Esophagus squamous epithelium (tissue), 4 donors: ENCODE results near the gene ZNF711.

Source experiments
- POLR2A ChIP-seq, 4 donors: fragments of 450-650 bp; IDR thresholded peaks; one replicate each; pipeline ENCODE4 v1.6.1; 2017; ENCODE audit warnings: antibody characterized with exemption in 4 of 4, mild to moderate bottlenecking in 4 of 4, moderate library complexity in 3 of 4
- TF ChIP-seq, protein P1 (sequence below), 6 experiments: fragments of 450-650 bp in 4 of 6; fragments of 200-600 bp in 2 of 6; sonication (generic) in 2 of 6; IDR thresholded peaks; one replicate each; pipeline ENCODE4 v1.5.1; 2016 to 2019; ENCODE audit warnings: antibody characterized with exemption in 6 of 6, mild to moderate bottlenecking in 4 of 6, moderate library complexity in 4 of 6

DNA sequence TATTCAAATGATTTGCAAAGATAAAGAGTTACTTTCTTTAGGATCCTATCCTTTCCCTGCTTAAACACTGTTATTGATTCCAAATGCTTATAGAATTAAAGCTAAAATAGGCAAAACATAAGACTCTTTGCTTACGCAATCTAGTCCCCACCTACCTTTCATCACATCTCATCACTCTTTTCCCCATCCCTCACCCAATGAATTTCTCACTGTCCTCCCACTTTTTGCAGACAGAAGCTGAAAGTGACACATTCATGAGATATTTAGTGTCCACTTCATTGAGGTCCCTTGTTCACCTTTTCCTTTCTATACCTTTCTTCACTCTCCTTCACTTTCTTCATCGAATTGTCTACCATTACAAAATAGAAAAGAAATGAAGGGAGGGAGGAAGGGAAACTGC, 636 bp upstream of the ZNF711 start:
- no peak for TF ChIP-seq POLR2A (IDR thresholded peaks at IDR 0.05)
- TF ChIP-seq, protein P1, sequence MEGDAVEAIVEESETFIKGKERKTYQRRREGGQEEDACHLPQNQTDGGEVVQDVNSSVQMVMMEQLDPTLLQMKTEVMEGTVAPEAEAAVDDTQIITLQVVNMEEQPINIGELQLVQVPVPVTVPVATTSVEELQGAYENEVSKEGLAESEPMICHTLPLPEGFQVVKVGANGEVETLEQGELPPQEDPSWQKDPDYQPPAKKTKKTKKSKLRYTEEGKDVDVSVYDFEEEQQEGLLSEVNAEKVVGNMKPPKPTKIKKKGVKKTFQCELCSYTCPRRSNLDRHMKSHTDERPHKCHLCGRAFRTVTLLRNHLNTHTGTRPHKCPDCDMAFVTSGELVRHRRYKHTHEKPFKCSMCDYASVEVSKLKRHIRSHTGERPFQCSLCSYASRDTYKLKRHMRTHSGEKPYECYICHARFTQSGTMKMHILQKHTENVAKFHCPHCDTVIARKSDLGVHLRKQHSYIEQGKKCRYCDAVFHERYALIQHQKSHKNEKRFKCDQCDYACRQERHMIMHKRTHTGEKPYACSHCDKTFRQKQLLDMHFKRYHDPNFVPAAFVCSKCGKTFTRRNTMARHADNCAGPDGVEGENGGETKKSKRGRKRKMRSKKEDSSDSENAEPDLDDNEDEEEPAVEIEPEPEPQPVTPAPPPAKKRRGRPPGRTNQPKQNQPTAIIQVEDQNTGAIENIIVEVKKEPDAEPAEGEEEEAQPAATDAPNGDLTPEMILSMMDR (IDR thresholded peaks at IDR 0.05) = no peak
